ENCODE results near the gene RWDD2A.

Gene RWDD2A

GRCh38 chr6:83199173-83199862, 6.2 kb downstream of the RWDD2A start:
- no peak for DNase-seq

- DNase-seq = no peak
Measured at GRCh38 chr6:83199863-83200225, 6.7 kb downstream of the RWDD2A start.

GRCh38 chr6:83202031-83202430, 8.9 kb downstream of the RWDD2A start:
- no peak for DNase-seq

- peak; percentile 13 for DNase-seq
Measured at GRCh38 chr6:83215131-83216047, 22.2 kb downstream of the RWDD2A start.

- DNase-seq = no peak
Measured at GRCh38 chr6:83216806-83217205, 23.6 kb downstream of the RWDD2A start.

GRCh38 chr6:83218646-83219045, 25.5 kb downstream of the RWDD2A start:
- DNase-seq = no peak

- no peak for DNase-seq
Measured at GRCh38 chr6:83220121-83220520, 27.0 kb downstream of the RWDD2A start.

- DNase-seq = no peak
Measured at GRCh38 chr6:83221276-83221675, 28.1 kb downstream of the RWDD2A start.

GRCh38 chr6:83221889-83222479, 28.8 kb downstream of the RWDD2A start:
- DNase-seq = no peak

- DNase-seq = no peak
Measured at GRCh38 chr6:83226517-83226916, 33.4 kb downstream of the RWDD2A start.

GRCh38 chr6:83231146-83231545, 38.0 kb downstream of the RWDD2A start:
- no peak for DNase-seq

- DNase-seq = no peak
Measured at GRCh38 chr6:83247471-83247870, 54.3 kb downstream of the RWDD2A start.

All from effector CD4-positive, alpha-beta T cell (primary cell).